Measurements from ENCODE around the gene LRRC37A3.
"Not testable (repeated sequence)": the region's sequence is repeated elsewhere in the genome, so short reads cannot be mapped to it uniquely, and the experiment has no call there.

DNA sequence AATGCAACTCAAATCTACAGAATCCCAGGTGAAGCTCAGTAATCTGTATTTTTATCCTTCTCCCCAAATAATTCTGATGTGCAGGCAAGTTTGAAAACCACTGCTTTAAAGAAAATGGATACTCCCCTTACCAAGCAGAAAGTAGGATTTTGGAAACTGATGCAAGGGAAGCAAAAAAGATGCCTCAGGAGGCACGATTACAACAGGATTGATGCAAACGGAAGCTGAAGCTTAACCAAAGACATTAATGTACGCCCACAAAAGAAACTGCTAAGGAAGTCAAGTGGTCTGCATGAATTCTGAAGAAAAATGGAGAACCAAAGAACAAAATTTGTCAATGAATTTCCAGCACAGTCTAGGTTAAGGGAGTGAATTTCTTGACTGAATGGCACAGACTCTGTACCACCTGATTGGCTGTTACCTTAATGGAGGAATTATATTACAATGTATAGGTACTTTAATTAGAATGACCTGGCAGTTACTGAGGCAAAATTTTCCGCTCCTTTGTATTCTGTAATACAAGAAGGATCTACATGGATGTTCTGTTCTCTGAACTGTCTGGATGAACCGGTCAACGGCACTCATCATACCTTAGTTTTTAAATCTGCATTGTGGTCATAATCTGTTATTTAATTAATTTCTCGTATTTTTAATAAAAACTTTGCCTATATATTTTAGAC, 9.6 kb downstream of the LRRC37A3 start:
- TF ChIP-seq, protein P1, sequence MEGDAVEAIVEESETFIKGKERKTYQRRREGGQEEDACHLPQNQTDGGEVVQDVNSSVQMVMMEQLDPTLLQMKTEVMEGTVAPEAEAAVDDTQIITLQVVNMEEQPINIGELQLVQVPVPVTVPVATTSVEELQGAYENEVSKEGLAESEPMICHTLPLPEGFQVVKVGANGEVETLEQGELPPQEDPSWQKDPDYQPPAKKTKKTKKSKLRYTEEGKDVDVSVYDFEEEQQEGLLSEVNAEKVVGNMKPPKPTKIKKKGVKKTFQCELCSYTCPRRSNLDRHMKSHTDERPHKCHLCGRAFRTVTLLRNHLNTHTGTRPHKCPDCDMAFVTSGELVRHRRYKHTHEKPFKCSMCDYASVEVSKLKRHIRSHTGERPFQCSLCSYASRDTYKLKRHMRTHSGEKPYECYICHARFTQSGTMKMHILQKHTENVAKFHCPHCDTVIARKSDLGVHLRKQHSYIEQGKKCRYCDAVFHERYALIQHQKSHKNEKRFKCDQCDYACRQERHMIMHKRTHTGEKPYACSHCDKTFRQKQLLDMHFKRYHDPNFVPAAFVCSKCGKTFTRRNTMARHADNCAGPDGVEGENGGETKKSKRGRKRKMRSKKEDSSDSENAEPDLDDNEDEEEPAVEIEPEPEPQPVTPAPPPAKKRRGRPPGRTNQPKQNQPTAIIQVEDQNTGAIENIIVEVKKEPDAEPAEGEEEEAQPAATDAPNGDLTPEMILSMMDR (IDR thresholded peaks at IDR 0.05) = not testable (repeated sequence)
- not testable (repeated sequence) for TF ChIP-seq POLR2AphosphoS5 (IDR thresholded peaks at IDR 0.05)

Data from gastroesophageal sphincter (tissue), 3 donors.